IPS DF 4.7 (cell line): Measurements from ENCODE around the gene WWOX.

ENCODE experiments used
- DNase-seq: peaks from one replicate; pipeline ENCODE4 v3.0.0-alpha.2; 2013; ENCODE audit warnings: low spot score; ENCODE audit errors: extremely low read depth

Gene WWOX

DNA sequence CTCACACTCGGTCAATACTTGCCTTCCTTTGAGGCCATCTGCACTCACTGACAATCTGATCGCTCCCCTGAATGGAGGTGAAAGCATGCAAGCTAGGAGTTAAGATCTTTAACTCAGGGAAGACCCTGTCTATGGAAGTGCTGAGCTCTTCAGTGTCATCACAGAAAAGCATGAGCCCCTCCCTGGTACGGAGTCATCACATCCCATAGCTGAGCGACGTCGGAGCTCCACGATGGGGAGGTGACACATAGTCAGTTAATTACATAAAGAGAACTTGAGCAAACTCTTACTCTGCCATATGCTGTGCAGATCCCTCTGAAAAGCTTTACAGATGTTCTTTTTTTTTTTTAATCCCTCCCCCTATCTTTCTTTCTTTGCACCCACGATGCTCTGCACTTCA, 463.2 kb downstream of the WWOX start:
- no peak for DNase-seq

DNA sequence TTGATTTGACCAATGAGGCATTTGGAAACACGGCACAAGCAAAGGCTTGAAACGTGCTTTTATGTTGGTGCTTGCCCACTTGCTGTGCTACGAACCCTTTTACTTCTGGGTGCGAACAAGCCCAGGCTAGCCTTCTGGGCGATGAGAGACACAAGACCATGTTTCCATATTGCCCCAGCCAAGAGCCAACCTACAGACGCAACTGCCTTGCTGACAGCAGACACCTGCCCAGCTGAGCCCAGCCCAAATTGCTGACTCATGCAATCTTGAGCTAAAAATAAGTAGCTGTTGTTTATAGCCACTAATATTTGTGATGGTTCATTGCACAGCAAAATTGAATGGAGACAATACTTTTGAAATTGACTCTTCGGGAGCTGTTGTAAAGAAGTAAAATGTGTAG, 464.5 kb downstream of the WWOX start:
- DNase-seq: no peak

DNA sequence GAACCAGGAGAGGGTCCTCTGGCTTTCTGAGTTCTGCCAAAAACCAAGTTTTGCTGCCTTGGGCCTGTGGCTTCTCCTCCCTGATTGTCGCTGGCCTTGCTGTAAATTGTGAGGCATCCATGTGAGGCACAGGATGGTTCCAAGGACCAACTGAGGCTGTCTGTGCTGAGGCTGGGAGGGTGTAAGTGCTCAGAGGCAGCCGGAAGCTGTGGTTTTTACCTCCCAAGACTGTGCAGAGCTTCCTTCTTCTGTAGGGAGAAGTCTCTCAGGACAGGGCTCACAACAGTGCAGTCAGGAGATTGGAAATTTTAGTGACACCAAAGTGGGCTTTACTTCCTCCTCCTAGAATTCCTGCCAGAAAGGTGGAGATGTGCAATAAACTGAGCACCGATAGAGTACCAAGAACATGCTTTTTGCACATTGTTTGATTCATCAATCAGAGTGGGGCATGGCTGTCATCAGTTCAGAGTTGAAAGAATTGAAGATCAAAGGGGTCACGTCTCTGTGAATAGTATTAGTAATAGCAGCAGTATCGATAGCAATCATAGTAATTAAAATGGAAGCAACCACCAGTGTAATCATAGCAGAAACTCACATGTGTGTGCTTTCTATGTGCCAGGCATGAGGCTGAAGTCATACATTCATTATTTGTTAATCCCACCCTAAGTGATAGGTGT, 467.1 kb downstream of the WWOX start:
- DNase-seq: no peak

DNA sequence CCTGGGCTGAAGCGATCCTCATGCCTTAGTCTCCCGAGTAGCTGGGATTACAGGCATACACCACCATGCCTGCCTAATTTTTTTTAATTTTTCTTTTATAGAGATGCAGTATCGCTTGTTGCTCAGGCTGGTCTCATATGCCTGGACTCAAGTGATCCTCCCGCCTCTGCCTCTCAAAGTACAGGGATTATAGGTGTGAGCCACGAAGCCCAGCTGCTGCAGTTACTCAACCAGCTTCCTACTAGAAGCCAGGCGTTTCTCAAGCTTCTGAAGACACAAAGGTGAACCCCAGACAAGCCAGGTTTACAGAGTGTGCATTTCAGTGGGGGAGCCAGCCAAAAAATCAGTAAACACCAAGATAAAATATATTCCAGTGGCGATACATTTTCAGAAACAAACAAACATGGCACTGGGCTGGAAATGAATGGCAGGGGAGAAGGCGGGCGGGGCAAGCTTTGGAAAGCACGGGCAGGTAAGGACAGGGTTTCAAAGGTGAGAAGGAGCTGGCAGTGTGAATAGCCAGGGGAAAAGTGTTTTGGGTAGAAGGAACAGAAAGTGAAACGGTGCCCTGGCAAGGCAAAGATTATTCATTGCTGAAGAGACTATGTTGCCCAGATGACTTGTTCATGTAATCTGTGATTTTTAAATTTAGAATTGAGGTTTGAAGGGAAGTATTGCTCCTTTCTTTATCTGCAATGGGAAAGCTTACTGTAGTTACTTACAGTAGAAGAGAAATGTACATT, 471.1 kb downstream of the WWOX start:
- no peak for DNase-seq

DNA sequence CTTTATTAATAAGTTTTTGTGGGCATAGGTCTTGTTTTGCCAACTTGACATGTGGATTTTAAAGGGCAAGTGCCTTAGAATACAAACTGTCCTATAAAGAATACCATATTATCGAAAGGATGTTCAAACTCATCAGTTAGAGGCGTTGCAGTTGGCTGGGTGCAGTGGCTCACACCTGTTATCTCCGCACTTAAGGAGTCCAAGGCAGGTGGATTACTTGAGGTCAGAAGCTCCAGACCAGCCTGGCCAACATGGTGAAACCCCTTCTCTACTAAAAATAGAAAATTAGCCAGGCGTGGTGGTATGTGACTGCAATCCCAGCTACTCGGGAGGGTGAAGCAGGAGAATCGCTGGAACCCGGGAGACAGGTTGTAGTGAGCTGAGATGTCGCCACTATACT, 472.0 kb downstream of the WWOX start:
- DNase-seq: no peak

DNA sequence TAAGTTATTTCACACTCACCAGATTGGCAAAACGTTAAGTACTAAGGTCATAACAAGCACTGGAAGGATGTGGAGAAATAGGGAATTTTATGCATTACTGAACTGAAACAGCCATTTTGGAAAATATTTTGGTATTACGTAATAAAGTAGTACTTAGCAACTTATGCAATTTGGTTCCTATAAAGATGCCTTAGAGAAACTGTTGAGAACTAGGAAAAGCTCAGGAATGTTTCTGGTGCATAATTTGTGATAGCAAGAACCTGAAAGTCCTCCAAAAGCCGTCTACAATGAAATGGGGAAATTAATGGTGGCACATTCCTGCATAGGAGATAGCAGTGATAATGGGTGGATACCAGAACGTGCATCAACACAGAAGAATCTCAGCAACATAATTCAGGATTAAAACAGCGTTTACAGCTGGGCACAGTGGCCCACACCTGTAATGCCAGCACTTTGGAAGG, 472.5 kb downstream of the WWOX start:
- no peak for DNase-seq

DNA sequence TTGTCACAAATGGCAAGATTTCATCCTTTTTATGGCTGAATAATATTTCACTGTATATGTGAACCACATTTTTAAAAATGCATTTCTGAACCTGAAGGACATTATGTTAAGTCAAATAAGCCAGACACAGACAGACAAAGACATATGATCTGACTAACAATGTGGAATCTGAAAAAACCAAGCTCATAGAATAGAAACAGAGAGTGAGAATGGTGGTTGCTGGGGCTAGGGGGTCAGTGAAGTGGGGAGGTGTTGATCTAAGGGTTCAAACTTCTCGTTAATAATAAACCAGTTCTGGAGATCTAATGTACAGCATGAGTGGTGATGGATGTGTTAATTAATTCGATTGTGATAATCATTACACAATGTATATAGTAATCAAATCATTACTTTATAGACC, 475.1 kb downstream of the WWOX start:
- DNase-seq: no peak

DNA sequence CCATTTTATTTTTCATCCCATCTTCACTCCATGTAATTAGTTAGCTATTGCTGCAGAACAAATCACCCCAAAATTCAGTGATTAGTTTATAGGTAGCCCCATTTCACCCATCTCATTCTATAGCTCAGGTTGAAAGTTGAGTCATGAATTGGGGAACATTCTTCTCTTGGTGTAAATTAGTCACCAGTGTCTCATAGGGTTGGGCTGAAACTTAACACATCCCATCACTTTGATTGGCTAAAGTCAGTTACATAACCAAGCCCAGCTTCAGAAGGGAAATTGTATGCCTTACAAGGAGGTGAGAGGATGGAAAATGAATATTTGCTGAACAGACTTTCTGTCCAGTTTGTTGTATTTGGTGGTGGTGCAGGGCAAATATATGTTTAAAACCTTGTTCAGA, 477.5 kb downstream of the WWOX start:
- no peak for DNase-seq

DNA sequence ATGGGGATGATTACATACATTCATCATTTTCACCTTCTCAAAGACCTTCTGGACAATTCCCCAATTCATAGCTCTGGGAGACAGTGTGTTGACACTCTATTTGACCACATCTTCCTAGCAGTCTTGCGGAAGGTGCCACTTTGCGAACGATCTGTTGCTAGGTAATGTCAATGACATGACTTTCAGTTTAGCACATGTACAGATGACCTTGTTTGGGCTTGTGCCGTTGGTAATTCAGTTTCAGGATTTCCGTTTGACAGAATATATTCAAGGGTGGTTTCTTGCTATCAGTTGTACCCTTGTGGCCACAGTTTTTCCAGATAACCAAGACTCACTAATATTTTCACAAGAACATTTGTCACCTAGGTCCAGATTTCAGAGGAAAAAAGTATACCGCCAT, 478.2 kb downstream of the WWOX start:
- DNase-seq: no peak

DNA sequence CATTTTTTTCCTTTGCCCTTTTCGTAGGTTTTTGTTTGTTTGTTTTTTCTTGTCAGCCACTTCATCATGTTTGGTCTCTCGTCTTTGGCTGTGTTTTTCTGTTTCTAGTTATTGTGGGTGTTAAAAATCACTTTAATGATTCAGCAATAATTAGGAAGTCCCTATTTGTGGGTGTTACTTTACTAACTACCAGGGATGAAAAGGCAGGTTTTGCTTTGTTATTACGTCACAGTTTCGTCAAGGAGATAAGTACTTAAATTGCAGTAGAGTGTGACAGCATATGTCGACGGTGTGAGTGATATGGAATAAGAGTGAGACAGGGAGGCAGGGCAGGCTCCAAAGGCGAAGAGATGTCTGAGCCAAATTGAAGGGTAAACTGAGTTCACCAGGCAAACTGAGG, 479.6 kb downstream of the WWOX start:
- no peak for DNase-seq

DNA sequence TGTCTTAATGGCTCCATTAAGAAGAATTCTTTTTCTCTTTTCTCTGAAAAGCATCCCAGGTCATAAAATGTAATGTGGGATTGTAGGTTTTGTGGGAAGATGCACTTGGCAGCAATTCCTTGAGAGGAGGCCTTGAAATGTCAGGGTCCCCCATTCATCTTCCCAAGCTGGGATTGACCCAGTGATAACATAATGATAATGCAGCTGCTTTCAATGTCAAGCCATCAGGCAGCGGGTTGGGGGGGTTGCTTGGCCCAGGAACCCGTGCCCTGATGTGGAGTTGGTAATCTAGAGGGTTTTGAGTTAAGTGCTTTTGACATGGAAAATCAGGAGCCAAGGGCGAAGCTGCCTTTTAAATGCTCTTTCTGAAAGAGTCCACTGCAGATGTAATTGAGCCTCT, 484.0 kb downstream of the WWOX start:
- no peak for DNase-seq

DNA sequence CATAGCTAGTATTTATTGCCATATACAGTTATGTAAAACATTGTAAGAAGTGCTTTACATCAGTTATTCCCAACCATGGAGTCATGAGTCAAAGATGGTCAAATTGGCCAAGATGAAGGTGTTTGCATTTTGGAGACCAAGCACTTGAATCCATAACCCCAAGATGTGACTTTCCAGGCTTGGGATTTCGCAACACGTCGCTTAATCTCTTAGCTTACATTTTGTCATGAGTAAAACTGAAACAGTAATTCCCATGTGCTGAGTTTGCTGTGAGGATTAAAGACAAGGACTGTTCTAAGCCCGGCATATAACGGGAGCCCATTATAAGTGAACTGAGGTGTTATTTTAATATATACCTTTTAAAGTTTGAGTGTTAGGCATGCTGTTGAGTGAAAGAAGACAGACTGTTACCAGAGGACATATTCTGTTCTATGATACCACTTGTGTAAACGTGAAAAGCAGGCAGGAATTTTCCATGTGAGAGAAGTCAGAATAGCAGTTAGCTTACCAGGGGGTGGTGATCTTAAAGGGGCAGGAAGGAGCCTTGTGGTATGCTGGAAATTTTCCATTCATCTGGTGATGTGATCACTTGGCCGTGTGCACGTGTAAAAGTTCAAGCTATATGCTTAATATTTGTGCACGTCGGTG, 484.9 kb downstream of the WWOX start:
- no peak for DNase-seq

DNA sequence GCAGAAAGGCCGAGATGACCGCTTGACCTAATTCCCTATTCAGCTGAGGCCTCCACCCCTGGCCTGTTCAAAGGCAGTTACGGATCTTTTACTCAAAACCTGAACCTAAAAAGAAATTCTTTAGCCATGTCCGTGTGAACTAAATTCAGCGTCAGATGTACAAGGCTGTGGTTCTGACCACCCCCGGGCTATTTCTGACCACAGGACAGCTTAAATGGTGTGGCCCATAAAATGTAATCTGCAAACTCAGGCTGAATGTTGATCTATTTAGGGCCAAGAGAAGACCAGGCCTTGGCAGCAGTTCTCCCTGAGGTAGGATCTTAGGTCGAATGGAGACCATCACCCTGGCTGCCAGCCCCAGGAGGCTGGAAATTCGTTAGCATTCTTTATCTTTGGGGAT, 485.5 kb downstream of the WWOX start:
- no peak for DNase-seq

DNA sequence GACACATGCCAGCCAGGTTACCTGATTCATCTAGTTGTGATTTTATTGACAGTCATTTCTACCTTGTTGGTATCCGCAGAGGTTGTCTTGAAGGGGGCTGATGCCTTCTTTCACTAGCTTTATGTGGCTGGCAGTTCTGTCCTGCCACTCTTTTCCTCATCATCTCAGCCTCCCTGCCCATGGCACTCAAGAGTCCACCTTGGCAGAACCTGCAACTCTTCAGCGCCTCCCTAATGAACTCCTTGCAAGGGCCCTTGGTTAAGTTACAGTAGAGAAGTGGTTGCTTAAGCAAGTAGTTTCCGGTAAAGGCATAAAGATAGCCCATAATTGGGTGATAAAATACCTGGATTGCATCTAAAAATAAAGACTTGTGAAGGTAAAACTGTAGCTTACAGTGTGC, 489.9 kb downstream of the WWOX start:
- no peak for DNase-seq

DNA sequence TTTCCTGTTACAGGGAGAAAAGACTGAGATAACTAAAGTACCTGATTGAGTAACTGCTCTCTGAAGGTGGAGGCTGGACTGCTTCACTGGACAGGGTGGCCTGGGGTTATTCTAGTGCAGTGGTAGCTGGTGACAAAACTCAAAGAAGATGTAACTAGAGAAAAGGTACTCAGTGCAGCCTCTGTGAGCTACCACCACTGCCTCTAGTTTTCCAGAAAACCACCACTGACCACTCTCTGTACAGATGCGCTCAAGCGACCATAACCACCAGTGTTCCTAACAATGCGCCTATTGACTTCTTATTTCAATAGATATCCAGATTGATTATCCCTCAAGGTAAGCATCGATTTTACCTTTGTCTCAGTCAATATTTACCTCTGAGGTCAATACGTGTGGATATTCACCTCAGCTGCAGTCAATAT, 492.2 kb downstream of the WWOX start:
- DNase-seq: no peak

DNA sequence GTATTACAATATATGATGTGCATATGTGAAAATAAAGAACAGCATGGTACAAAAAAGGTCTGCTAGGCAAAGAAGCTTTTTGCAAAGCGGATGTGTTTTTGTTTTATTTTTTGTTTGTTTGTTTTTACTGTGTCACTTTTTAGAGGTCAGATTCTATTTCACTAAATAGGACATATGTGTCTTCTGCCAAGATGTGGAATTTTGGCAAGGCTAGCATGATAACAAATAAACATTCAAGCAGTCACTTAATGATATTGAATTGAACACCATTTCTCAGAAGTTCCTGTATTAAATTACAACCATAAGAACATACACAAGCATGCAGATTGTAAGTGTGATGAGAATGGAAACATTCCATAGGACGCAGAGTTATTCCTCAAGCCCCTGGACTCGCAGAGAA, 492.7 kb downstream of the WWOX start:
- no peak for DNase-seq

DNA sequence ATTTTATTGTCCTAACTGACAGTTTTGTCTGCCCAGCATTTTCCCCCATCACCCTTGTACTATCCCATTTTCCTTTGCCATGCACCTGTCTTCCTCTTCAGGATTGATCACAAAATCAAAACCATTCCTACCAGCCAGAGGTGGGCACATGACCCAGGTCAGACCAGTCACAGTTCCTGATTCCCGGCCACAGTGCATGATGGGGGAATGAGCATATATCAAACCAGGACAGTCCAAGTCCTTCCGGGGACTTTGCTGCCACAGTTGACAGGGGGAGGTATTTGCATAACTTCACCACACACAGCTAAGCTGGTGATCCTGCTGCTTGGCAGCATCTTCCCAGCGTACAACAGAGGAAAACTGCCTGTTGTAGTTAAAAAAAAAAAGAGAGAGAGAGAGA, 493.9 kb downstream of the WWOX start:
- DNase-seq: no peak

DNA sequence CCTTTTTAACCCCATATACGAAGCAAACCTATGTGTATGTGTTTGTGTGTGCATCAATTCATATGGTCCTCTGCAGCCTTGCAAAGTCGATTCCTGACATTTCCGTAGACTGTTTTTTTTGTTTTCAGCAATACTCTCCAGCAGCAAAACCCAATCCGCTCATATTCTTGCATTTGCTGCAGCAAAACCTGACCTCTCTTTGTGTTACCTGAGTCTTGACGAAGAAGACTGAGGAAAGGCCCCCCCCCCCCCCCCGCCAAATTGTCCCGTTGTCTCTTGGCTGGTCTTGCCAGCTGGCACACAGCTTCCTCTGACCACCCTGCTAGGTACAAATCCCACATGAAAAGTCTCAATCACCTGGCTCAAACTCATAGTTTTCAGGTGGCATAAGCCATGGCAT, 494.7 kb downstream of the WWOX start:
- no peak for DNase-seq

DNA sequence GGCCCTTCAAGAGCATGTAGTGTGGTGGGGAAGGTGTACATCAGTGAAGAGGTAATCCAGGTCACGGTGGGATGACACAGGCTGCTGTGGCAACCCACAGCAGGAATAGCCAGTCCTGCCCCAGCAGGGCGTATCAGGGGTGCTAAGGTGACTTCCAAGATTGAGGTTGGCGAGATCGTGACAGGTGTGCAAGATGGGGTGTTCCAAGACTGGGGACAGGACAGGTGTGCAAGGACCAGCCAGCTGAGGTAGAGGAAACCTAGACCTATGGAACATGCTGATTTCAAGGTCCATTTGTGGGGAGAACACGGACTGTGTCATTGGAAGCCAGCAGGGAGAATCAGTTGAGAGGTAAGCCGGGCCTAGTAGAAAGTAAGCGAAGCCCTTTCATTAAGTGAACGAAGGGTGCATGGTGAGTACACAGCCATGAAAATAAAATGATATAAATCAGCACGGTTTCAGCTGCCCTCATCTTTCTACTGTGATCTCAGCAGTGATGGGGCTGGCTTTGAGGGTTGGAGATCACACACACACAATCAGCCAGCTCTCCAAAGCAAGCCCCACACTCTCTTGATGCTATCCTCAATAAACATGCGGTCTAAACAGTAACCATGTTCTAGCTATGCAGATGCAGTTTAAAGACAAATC, 497.0 kb downstream of the WWOX start:
- DNase-seq: no peak

DNA sequence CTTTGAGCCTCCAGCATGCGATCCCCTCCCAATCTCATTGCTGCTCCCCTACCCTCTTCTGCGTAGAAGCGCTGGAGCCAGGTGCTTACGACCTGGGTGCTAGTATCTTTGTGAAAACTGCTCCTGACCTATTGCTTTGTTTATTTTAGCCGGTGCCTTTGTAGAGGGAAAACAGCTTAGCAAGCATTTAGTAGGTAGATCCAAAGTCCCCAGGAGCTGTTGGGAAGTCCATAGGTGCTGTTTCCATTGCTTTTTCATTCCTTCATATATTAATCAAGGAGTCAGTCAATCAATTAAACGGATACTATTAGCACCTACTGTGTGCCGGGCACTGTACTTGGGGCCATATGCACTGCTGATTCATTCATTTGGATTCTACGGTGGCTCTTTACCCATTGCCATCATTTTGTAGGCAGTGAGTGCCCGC, 497.6 kb downstream of the WWOX start:
- no peak for DNase-seq

DNA sequence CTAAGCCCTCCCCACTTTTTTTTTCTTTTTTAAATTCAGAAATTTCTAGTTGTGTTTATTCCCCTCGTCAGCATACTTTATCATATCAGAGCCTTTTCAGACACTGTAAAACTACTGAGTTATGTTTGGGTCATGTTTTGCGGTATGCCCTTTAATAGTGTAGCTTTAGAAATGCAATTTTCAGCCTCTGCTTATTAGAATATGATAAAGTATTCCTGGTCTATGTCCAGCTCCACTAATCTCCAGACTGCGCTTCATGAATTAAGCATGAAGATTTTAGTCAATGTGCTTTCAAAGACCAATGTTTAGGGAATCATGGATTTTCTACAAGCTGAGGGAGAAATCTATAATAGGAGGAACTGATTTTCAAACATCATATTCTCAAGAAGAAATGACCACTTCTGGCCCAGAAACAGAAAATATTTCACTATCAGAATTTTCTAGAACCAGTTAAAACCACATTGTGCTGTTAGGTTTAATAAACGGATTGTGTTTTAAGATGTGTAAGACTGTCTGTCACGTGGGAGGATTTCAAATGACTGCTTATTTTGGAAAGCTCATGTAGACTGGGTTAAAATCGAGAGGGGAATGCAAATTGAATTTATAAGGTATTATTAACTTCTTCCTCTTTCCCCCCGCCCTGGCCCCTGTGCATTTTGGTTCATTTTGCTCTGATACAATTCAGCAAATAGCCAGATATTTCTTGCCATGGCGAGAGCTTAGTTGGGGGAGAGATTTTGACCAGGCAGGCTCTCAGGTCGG, 498.5 kb downstream of the WWOX start:
- no peak for DNase-seq
